Breast epithelium (tissue), 4 donors: ENCODE measurements around the gene S100A4. TPM values are rescaled to one million over a fixed set of nuclear protein-coding genes. Genes with fewer than 3 reads are reported as not detected.

ENCODE experiments used
- DNase-seq, 2 donors: peaks; one replicate each; pipeline ENCODE4 v3.0.0-alpha.2; 2019; ENCODE audit warnings: low spot score in 2 of 2
- H3K27ac ChIP-seq, 2 donors: fragments of 200-600 bp; sonication (generic) in 1 of 2; one replicate each; pipeline ENCODE4 v1.5.1; 2016 to 2019; ENCODE audit warnings: mild to moderate bottlenecking in 1 of 2
- H3K27me3 ChIP-seq, 2 donors: fragments of 200-600 bp; sonication (generic) in 1 of 2; one replicate each; pipeline versions ENCODE4 v1.5.1 to v1.6.0; 2017 to 2019; ENCODE audit warnings: control low read depth in 1 of 2, mild to moderate bottlenecking in 1 of 2
- H3K36me3 ChIP-seq: fragments of 200-600 bp; one replicate; pipeline ENCODE4 v1.5.1; 2019
- H3K4me1 ChIP-seq, 2 donors: fragments of 200-600 bp; sonication (generic); one replicate each; pipeline ENCODE4 v1.5.1; 2016 to 2019; ENCODE audit warnings: control low read depth in 1 of 2
- H3K4me3 ChIP-seq, 3 donors: fragments of 200-600 bp; sonication (generic); 1 replicate in 2 of 3; 2 replicates in 1 of 3; pipeline ENCODE4 v1.5.1; 2016 to 2019; ENCODE audit warnings: mild to moderate bottlenecking in 3 of 3, moderate library complexity in 2 of 3
- H3K9me3 ChIP-seq, 2 donors: fragments of 200-600 bp; sonication (generic) in 1 of 2; one replicate each; pipeline ENCODE4 v1.5.1; 2016 to 2019; ENCODE audit warnings: control low read depth in 1 of 2
- POLR2A ChIP-seq: fragments of 450-650 bp; IDR thresholded peaks from one replicate; pipeline ENCODE4 v1.6.1; 2016; ENCODE audit warnings: antibody characterized with exemption, mild to moderate bottlenecking, moderate library complexity
- POLR2AphosphoS5 ChIP-seq, 3 donors: sonication (generic); formaldehyde crosslinking; IDR thresholded peaks; one replicate each; pipeline ENCODE4 v1.6.1; 2017; ENCODE audit warnings: antibody characterized with exemption in 3 of 3
- intact Hi-C: fragments of 100-400 bp; cut with DNase I; formaldehyde crosslinking; loops from one replicate; pipeline ENCODE4 v1.15.1; 2023; ENCODE audit warnings: low total_unique reads
- total RNA-seq, 3 donors: library from RNA; depleted of rRNA; stranded (reverse); fragments of >200 nt; gene quantifications; one replicate each; pipeline ENCODE4 v1.1.0, GENCODE V29; 2016
- TF ChIP-seq, protein P1 (sequence below), 3 donors: fragments of 450-650 bp; IDR thresholded peaks; one replicate each; pipeline ENCODE4 v1.5.1; 2016 to 2017; ENCODE audit warnings: antibody characterized with exemption in 3 of 3, mild to moderate bottlenecking in 3 of 3, moderate library complexity in 3 of 3

S100A4 gene
- total RNA-seq, 3 donors from 2014 or later = 177 to 1,015 (median 198) TPM

DNA sequence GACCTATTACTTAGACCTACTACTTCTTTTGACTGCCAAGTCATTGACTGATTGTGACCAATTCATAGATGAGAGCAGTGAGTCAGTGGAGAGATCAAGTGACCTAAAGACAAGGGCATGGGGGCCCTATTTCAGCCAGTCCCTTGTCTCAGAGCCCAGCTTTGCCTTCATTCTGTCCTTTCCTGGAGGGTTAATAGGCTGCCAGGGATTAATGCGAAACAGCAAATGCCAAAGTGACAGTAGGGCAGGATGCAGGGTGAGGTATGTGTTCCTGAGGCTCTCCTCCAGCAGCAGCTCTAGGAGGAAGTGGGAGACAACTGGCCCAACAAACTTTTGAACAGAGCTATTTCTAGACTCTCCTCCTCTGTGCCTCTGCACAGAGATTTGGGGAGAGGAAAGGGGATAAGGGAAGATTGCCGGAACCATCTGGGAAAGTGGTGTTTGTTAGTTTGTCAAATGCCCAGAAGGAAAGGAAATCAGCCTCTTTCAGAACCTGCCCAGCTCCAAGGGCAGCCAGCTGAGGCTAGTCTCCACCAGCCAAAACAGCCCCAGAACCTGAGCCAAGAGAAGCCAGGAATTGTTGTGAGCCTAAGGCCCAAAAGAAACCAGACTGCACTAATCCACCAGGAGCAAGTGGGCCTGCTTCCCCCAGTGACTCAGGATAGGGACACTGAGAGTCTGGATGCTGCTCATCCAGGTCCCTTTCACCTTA, 8.4 kb upstream of the S100A4 start:
- TF ChIP-seq, protein P1, sequence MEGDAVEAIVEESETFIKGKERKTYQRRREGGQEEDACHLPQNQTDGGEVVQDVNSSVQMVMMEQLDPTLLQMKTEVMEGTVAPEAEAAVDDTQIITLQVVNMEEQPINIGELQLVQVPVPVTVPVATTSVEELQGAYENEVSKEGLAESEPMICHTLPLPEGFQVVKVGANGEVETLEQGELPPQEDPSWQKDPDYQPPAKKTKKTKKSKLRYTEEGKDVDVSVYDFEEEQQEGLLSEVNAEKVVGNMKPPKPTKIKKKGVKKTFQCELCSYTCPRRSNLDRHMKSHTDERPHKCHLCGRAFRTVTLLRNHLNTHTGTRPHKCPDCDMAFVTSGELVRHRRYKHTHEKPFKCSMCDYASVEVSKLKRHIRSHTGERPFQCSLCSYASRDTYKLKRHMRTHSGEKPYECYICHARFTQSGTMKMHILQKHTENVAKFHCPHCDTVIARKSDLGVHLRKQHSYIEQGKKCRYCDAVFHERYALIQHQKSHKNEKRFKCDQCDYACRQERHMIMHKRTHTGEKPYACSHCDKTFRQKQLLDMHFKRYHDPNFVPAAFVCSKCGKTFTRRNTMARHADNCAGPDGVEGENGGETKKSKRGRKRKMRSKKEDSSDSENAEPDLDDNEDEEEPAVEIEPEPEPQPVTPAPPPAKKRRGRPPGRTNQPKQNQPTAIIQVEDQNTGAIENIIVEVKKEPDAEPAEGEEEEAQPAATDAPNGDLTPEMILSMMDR (IDR thresholded peaks at IDR 0.05) = no peak
- TF ChIP-seq POLR2A (no peak), POLR2AphosphoS5 (IDR thresholded peaks at IDR 0.05) (no peak)
- H3K27me3 ChIP-seq = no peaks in the 10 kb centered on the region
- H3K4me1 ChIP-seq = peaks cover 0 to 21% of the 10 kb centered on the region in 2 donors
- DNase-seq = no peak
- H3K4me3 ChIP-seq = no peak overlapping the region
- no peaks in the 10 kb centered on the region for H3K36me3 ChIP-seq
- intact Hi-C loops = no loop called here
- peak overlapping the region; percentile 56 to 81 for H3K27ac ChIP-seq
- H3K9me3 ChIP-seq = no peaks in the 10 kb centered on the region

GRCh38 chr1:153553096-153553495, 7.5 kb upstream of the S100A4 start:
- no peaks in the 10 kb centered on the region for H3K36me3 ChIP-seq
- DNase-seq = no peak
- intact Hi-C loops = no loop called here
- no peaks in the 10 kb centered on the region for H3K9me3 ChIP-seq
- H3K27ac ChIP-seq = peak overlapping the region; percentile 56 to 81
- no peak overlapping the region for H3K4me3 ChIP-seq
- H3K4me1 ChIP-seq = peaks cover 0 to 26% of the 10 kb centered on the region in 2 donors
- TF ChIP-seq POLR2A (no peak), POLR2AphosphoS5 (IDR thresholded peaks at IDR 0.05) (no peak)
- TF ChIP-seq, protein P1 (IDR thresholded peaks at IDR 0.05) = no peak
- no peaks in the 10 kb centered on the region for H3K27me3 ChIP-seq

DNA sequence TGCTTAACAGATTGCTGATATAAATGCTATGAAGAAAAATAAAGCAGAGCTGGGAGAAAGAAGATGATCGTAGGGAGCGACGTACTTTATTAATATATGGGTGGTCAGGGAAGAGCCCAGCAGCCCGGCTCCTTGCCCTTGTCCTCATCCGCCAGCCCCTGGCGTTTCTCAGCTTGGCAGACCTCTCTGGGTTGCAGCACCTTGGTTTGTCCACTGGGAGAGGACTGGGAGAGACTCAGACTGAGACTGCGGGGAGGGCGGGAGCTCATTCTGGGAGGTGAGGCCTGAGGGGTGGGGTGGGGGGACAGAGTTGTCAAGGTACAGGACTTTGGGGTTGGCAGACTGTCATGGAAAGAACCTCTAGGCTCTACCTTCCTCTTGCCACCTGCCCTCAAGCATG, 6.7 kb upstream of the S100A4 start:
- Histone ChIP-seq H3K27me3 (no peaks in the 10 kb centered on the region), H3K27ac (peak overlapping the region; percentile 4 to 81), H3K4me3 (no peak overlapping the region), H3K4me1 (peaks cover 2 to 26% of the 10 kb centered on the region in 2 donors), H3K9me3 (no peaks in the 10 kb centered on the region), H3K36me3 (no peaks in the 10 kb centered on the region)
- intact Hi-C loops = no loop called here
- no peak for DNase-seq
- no peak for TF ChIP-seq POLR2AphosphoS5 (IDR thresholded peaks at IDR 0.05)
- TF ChIP-seq, protein P1 (IDR thresholded peaks at IDR 0.05) = no peak
- TF ChIP-seq POLR2A = no peak

DNA sequence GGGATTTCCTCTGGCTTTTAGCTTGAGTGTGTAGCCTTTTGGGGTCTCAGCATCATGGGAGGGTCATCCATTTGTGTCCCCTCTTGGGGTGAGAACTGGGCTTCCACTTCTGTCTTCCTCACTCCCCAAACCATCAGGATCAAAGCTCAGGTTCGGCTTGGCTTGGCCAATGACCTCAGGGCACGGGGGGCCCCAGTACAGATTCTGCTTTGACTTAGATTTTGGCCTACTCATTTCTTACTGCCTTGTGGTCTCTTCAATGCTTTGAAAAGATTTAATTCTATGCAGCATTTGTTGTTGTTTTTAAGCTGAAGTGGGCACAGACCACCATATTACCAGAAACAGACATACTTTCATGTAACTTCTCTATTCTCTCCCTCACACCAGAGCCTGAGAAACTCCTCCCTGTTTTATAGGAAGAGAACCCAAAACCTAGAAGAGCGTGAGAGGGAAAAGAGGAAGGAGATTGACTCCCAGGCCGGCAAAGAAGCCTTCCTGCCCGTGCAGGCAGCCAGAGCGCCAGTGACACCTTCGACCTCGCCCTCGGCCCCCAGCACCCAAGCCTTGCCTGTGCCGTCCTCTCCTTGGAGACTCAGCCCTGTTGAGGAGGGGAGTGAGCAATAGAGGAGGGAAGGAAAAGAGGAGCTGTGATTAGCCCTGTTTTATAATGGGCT, 5.4 kb upstream of the S100A4 start:
- Histone ChIP-seq H3K4me3 (no peak overlapping the region), H3K36me3 (no peaks in the 10 kb centered on the region), H3K27ac (peak overlapping the region; percentile 89 to 94), H3K4me1 (peaks cover 5 to 30% of the 10 kb centered on the region in 2 donors), H3K9me3 (no peaks in the 10 kb centered on the region), H3K27me3 (no peaks in the 10 kb centered on the region)
- TF ChIP-seq, protein P1 (IDR thresholded peaks at IDR 0.05) = no peak
- no peak for TF ChIP-seq POLR2AphosphoS5 (IDR thresholded peaks at IDR 0.05)
- TF ChIP-seq POLR2A = no peak
- intact Hi-C loops = no loop called here
- no peak for DNase-seq

- no peaks in the 10 kb centered on the region for H3K9me3 ChIP-seq
- no peak overlapping the region for H3K4me3 ChIP-seq
- no peak for TF ChIP-seq POLR2AphosphoS5 (IDR thresholded peaks at IDR 0.05)
- TF ChIP-seq, protein P1 (IDR thresholded peaks at IDR 0.05) = no peak
- no peak for TF ChIP-seq POLR2A
- intact Hi-C loops = no loop called here
- H3K36me3 ChIP-seq = no peaks in the 10 kb centered on the region
- H3K4me1 ChIP-seq = peaks cover 5 to 36% of the 10 kb centered on the region in 2 donors
- peak overlapping the region; percentile 89 to 94 for H3K27ac ChIP-seq
- no peak for DNase-seq
- no peaks in the 10 kb centered on the region for H3K27me3 ChIP-seq
Measured at GRCh38 chr1:153550398-153550758, 4.8 kb upstream of the S100A4 start.
